Left hindlimb (tissue), 1 donor: ENCODE measurements around the gene WNT11.

Experiments used
- DNase-seq: peaks from one replicate; pipeline ENCODE4 v3.0.0-alpha.2; 2018

WNT11 gene

GRCh38 chr11:76206327-76207081, at the start of gene WNT11:
WNT11 (minus strand) TSS chr11:76206502; CDS start chr11:76206407, 95 bp downstream.
- DNase-seq: peak; percentile 57

DNA sequence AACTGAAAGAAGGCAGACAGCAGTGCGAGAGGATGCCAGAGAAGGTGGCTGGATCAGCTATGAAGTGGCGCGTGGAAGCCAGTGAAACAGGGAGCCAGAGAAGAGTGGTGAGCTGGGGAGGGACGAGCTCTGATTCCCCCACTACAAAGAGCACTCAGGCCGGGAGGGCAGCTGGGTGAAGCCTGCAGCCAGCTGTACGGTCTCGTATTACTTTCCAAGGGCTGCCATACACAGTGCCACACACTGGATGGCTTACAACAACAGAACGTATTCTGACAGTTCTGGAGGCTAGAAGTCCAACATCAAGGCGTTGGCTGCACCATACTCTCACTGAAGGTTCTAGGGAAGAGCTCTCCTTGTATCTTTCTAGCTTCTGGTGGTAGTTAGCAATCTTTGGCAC, 47.1 kb upstream of the WNT11 start:
- no peak for DNase-seq

- DNase-seq: no peak
Observed at GRCh38 chr11:76252631-76253070, 46.3 kb upstream of the WNT11 start.

- no peak for DNase-seq
Observed at GRCh38 chr11:76251576-76251975, 45.3 kb upstream of the WNT11 start.

DNA sequence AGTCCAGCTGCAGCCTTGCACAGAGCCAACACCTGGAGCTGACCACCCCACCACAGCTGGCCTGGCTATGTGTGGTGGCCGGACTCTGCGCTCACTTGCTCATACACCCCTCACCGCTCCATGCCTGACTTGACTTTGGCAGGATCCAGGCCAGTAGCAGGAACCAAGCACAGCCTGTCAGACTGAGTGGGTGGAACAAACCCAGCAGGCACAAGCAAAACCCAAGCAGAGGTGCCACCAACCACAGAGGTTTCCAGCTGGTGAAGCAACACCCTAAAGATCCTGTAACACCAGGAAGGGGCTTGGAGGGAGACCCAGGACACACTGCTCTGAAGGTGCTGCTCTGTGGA, 44.9 kb upstream of the WNT11 start:
- no peak for DNase-seq

DNA sequence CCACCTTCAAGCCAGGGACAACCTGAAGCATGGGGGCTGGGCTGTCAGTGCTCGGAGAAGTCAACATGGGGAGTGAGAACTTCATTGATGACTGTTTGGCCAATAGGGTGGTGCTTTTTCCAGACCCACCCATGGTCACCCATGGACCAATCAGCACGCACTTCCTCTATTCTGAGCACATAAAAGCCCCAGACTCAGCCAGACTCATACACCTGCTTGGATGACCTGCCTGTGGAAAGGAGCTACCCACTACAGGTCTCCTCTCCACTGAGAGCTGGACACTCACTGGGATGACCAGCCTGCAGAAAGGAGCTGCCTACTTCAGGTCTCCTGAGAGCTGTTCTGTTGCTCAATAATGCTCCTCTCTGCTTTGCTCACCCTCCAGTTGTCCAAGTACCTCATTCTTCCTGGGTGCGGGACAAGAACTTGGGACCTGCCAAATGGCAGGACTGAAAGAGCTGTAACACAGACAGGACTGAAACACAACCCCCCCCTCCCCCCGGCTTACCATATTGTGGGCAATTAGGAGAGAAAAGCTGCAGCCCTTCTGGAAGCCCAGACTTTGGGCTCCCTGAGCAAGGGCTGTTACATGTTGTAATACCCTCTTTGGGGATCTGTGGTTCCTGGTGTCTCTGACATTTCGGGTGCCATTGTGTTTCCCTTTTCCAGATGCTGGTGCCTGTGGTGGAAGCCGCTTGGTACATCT, 44.4 kb upstream of the WNT11 start:
- DNase-seq: no peak

GRCh38 chr11:76249195-76249741, 43.0 kb upstream of the WNT11 start:
- DNase-seq: no peak

- no peak for DNase-seq
Observed at GRCh38 chr11:76248210-76248609, 41.9 kb upstream of the WNT11 start.

DNA sequence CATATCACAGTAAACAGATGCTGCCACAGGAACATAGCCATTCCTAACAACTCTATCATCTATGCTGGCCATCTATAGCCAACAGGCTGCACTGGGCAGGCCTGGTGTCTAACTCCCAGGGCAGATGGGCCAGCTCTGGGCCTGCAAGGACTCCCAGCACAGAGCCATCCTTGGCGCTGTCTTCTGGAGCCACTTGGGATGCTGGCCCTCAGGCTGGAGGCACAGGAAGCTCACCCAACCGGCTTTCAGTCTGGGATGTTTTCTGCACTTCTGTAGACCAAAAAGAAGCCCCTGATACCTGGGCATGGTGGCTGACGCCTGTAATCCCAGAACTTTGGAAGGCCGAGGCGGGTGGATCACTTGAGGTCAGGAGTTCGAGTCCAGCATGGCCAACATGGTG, 40.8 kb upstream of the WNT11 start:
- DNase-seq: no peak

- peak; percentile 2 for DNase-seq
Observed at GRCh38 chr11:76246271-76246933, 40.1 kb upstream of the WNT11 start.

GRCh38 chr11:76245720-76246119, 39.4 kb upstream of the WNT11 start:
- peak; percentile 10 for DNase-seq

- peak; percentile 6 for DNase-seq
Observed at GRCh38 chr11:76244316-76244851, 38.1 kb upstream of the WNT11 start.

DNA sequence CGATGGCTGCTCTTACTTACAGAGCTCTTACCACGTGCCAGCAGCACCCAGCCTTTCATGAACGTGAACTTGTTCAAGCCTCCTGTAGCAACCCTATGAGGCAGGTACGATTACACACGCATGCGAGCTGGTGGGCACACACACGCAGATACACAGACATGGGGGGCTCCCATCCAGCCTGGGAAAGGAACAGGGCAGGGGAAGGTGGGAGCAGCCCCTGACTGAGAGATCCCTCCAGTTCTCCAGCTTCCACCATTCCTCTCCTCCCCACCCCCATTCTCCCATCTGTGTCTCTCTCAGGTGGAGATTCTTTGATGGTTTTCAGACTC, 37.6 kb upstream of the WNT11 start:
- peak; percentile 8 for DNase-seq

DNA sequence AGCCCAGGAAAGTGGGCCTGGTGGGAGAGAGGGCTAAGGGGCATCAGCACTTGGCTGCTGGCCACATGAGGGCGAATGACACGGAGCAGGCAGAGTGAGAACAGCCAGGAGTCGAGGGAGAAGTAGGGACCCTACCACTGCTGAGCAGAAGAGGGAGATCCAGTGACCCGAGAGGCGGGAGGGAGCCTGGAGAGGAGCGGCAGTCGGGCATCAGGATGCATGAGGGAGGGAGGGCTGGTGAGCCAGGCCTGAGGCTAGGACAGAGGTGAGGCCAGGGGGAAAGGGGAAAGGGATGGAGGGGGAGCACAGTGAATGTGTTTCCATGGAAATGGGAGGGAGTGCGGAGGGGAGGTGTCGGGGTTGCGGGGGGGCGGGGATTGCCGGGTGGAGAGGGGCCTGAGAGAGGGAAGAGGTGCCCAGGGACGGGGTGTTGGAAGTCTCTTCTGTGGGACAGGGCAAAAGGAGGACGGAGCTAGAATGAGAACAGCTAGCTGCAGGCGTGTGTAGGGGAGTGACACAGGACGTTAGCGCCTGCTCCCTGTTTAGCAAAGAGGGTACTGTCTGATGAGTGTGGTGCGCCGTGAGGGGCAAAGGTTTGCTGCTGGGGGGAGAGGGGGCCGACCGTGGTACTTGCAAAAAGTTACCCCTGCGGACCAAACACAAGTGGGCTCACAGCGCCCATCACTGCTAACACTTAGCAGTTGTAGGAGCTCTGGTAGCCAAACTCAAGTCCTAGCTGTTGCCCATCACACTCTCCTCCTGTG, 37.1 kb upstream of the WNT11 start:
- peak; percentile 34 for DNase-seq

- peak; percentile 23 for DNase-seq
Observed at GRCh38 chr11:76242004-76242779, 35.9 kb upstream of the WNT11 start.

GRCh38 chr11:76241243-76242000, 35.1 kb upstream of the WNT11 start:
- DNase-seq: peak; percentile 22

- peak; percentile 17 for DNase-seq
Observed at GRCh38 chr11:76240666-76241065, 34.4 kb upstream of the WNT11 start.

- peak; percentile 29 for DNase-seq
Observed at GRCh38 chr11:76240161-76240540, 33.8 kb upstream of the WNT11 start.

GRCh38 chr11:76239483-76240160, 33.3 kb upstream of the WNT11 start:
- DNase-seq: peak; percentile 8

- no peak for DNase-seq
Observed at GRCh38 chr11:76238551-76238950, 32.2 kb upstream of the WNT11 start.
